ENCODE measurements around the gene USP3. TPM values are rescaled to one million over a fixed set of nuclear protein-coding genes. Genes with fewer than 3 reads are reported as not detected.

The USP3 gene
- total and polyA plus RNA-seq, 2 of the 13 experiments (the other 11 are each of a cell fraction or from before 2014, with no cell fraction given), result 14.3 to 61.2 TPM

GRCh38 chr15:63461230-63461985 lies 43.0 kb upstream of the USP3 start (continued):
- TF ChIP-seq RBM39 (IDR thresholded peaks at IDR 0.05; ENCODE audit: low read depth, low read length, poor library complexity, severe bottlenecking), result peak; percentile 43
- TF ChIP-seq LCORL (IDR thresholded peaks at IDR 0.05), result no peak
- peak; percentile 54; the same call in 1 of the 2 replicates for TF ChIP-seq LCORL (CRISPR knock-in tag; IDR thresholded peaks at IDR 0.05)
- 0 out of 2 replicates have a peak, but pooled peaks have one; percentile 27 for TF ChIP-seq MAF1 (CRISPR knock-in tag; IDR thresholded peaks at IDR 0.05; ENCODE audit: borderline replicate concordance)
- TF ChIP-seq UBTF (CRISPR knock-in tag; IDR thresholded peaks at IDR 0.05), result peak; percentile 93
- no peak for TF ChIP-seq ZNF652 (CRISPR knock-in tag; IDR thresholded peaks at IDR 0.05; ENCODE audit: borderline replicate concordance, low read depth)
- TF ChIP-seq KAT8 (CRISPR knock-in tag; IDR thresholded peaks at IDR 0.05), result 0 out of 2 replicates have a peak, but pooled peaks have one; percentile 30
- no peak for TF ChIP-seq TRIM22 (IDR thresholded peaks at IDR 0.05)
- TF ChIP-seq ZFY (CRISPR knock-in tag; IDR thresholded peaks at IDR 0.05), result peak; percentile 50
- peak; percentile 35; the same call in 1 of the 2 replicates for TF ChIP-seq ZNF768 (CRISPR knock-in tag; IDR thresholded peaks at IDR 0.05)
- no peak for TF ChIP-seq HBP1 (CRISPR knock-in tag; IDR thresholded peaks at IDR 0.05; ENCODE audit: low read depth)
- TF ChIP-seq ZNF747 (CRISPR knock-in tag; IDR thresholded peaks at IDR 0.05; ENCODE audit: borderline replicate concordance), result peak; percentile 29; the same call in 1 of the 2 replicates
- TF ChIP-seq ZNF263 (CRISPR knock-in tag; IDR thresholded peaks at IDR 0.05), result 0 out of 2 replicates have a peak, but pooled peaks have one; percentile 28
- 0 out of 2 replicates have a peak, but pooled peaks have one; percentile 19 for TF ChIP-seq HOXA3 (CRISPR knock-in tag; IDR thresholded peaks at IDR 0.05)
- no peak for TF ChIP-seq GLMP (CRISPR knock-in tag; IDR thresholded peaks at IDR 0.05; ENCODE audit: borderline replicate concordance)
- TF ChIP-seq KDM2A (CRISPR knock-in tag; IDR thresholded peaks at IDR 0.05; ENCODE audit: borderline replicate concordance, low read depth), result peak; percentile 61; the same call in 1 of the 2 replicates
- TF ChIP-seq RXRA (CRISPR knock-in tag; IDR thresholded peaks at IDR 0.05), result peak; percentile 34; the same call in 1 of the 2 replicates
- no peak for TF ChIP-seq SRY (CRISPR knock-in tag; IDR thresholded peaks at IDR 0.05)
- peak; percentile 86 for TF ChIP-seq CTCF (CRISPR knock-in tag; IDR thresholded peaks at IDR 0.05)
- TF ChIP-seq STAG1 (CRISPR knock-in tag; IDR thresholded peaks at IDR 0.05), result peak; percentile 76
- no peak for TF ChIP-seq ZNF891 (CRISPR knock-in tag; IDR thresholded peaks at IDR 0.05)
- no peak for TF ChIP-seq ZNF224 (CRISPR knock-in tag; IDR thresholded peaks at IDR 0.05)
- peak; percentile 64 for TF ChIP-seq XRCC5 (optimal IDR thresholded peaks at IDR 0.05; ENCODE audit: low read length)

All from HepG2 (cell line).